Hippocampal formation (tissue), 2 donors: Measurements from ENCODE around the gene LYZL1.
"Not testable (repeated sequence)": the region's sequence is repeated elsewhere in the genome, so short reads cannot be mapped to it uniquely, and the experiment has no call there.

ENCODE experiments used
- DNase-seq, 2 donors: peaks; one replicate each; lab custom pipeline; 2025; lab: John Stamatoyannopoulos, UW

LYZL1 gene

GRCh38 chr10:29308142-29308541 lies 19.3 kb downstream of the LYZL1 start:
- not testable (repeated sequence) for DNase-seq

GRCh38 chr10:29309465-29309864 lies 20.6 kb downstream of the LYZL1 start:
- DNase-seq: no peak

DNA sequence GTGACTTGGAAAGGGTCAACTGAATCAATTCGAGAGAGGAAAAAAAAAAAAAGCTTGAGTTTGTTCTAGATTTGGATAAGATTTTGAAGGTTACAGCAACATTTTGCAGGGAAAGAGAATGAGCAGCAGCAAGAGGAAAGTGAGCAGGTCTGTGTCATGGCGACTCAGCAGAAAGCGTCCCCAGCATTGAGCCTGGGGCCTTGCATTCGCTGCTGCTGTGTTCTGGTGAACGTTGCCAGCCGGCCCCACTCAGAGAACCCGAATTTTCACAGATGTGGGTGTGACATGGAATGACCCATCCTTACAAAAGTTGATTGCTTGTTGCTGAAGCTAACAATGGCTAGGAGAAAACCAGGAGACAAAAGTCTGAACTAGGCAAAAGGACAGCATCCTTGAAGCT lies 21.6 kb downstream of the LYZL1 start:
- not testable (repeated sequence) for DNase-seq

GRCh38 chr10:29313071-29313470 lies 24.2 kb downstream of the LYZL1 start:
- DNase-seq: no peak

GRCh38 chr10:29314726-29315125 lies 25.9 kb downstream of the LYZL1 start:
- DNase-seq: no peak

- no peak for DNase-seq
Measured at GRCh38 chr10:29315814-29316213, 26.9 kb downstream of the LYZL1 start.

GRCh38 chr10:29316308-29317026 lies 27.6 kb downstream of the LYZL1 start:
- DNase-seq: no peak

DNA sequence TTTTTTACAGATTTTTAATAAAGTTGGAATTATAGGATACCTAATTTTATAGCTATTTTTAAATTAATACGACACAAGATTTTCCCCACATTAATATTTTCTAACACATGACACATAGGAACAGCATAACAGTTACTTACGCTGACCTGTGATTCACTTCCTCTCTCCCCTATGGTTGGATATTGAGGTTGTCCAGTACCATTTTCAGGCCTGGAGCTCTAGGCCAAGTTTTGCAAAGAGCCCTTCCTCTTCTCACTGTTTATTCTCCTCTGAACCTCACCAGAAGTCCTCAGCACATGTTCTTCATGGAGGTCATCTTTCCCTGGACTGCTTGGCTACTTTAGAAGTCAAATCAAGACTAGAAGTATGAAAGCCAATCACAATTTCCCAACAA lies 28.2 kb downstream of the LYZL1 start:
- DNase-seq: no peak

- no peak for DNase-seq
Measured at GRCh38 chr10:29317423-29318021, 28.7 kb downstream of the LYZL1 start.

GRCh38 chr10:29318141-29319071 lies 29.5 kb downstream of the LYZL1 start:
- DNase-seq: not testable (repeated sequence)

DNA sequence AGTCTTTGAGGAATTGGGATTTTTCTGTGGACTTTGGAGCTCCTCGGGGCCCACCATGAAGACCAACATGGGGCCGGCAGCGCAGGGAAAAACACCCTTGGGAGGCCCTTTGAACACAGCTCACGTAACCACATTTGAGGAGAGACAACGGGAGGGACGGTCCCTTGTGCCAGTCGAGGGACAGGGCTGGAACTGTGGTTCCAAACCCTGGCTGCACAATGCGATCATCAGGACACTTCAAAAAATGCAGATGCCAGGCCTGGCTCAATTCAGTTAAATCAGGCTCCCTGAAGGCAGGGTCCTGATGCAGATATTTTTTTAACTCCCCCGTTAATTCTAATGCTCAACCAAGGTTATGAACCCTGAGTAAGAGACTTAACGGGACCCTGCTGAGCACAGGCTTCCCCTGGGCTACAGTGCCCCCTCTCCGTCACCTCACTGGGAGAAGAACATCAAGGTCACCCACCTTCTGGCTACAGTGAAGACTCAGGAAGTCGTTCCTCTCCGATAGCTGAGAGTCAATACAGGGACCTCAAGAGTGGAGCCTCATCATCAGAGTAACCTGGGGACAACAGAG lies 30.4 kb downstream of the LYZL1 start:
- DNase-seq: no peak

DNA sequence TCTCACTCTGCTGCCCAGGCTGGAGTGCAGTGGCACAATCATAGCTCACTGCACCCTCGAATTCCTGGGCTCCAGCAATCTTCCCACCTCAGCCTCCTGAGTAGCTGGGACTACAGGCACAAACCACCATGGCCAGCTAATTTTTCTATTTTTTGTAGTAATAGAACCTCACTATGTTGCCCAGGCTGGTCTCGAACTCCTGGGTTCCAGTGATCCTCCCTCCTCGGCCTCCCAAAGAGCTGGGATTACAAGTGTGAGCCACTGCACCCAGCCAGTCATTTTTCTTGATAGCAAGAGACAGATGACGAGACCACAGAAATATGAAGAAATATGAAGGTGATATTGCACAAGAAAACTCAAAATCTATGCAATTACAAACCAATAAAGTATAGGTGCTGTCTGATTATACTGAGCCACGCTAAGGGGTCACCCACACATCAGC lies 31.8 kb downstream of the LYZL1 start:
- not testable (repeated sequence) for DNase-seq

DNA sequence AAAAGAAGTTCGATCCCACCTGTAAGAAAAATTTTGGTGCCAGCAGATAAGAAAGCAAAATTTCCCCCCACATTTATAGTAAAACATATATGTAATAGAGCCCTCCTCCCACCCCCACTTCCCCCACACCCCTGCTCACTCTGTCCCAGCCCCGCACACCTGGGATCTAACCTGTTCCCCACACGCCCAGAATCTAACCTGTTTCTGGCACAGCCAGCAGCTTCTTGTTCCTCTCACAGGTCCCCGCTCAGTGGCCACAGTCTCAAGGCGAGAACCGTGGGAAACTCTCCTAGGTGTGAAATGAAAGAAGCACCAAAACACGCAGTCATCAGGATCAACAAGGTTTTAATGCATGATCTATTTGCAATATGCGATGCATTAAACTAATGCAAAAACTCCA lies 32.8 kb downstream of the LYZL1 start:
- DNase-seq: no peak

DNA sequence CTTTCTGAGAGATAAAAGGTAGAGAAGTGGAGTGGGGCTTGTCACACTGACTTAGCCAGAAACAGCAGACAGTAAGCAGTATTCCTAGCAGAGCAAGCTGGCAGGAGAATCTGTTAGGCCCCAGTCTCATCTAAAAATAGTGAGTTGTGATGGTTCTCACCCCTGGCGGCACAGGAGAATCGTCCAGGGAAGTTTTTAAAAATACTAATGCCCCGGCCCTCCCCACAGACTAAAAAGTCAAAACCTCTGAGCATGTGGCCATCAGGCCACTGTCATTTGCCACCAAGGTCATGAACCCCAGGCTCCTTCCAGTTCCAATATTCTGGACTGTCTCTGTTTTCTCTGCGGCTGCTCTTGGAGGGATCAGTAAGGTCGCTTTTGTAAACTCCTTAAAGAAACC lies 34.0 kb downstream of the LYZL1 start:
- DNase-seq: no peak

DNA sequence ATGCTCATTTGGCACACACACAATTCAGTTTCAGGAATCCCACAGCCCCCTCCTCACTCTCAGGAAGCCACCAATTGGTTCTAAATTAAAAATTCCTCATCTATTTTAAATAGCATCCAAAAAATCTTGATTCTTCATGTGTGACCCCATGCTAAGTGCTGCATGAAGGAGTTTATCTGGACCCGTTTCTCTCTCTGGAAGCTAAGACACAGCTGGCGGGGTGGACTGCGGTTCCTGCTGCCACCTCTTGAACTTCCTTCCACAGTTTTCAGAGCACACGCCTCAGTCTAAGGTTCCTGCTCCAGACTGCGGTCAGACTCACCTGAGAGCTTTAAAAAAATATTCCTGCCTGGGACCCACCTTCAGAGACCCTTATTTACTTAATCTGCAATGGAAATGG lies 34.5 kb downstream of the LYZL1 start:
- DNase-seq: no peak

- DNase-seq: no peak
Measured at GRCh38 chr10:29324220-29324841, 35.5 kb downstream of the LYZL1 start.

GRCh38 chr10:29326299-29326698 lies 37.4 kb downstream of the LYZL1 start:
- DNase-seq: no peak

DNA sequence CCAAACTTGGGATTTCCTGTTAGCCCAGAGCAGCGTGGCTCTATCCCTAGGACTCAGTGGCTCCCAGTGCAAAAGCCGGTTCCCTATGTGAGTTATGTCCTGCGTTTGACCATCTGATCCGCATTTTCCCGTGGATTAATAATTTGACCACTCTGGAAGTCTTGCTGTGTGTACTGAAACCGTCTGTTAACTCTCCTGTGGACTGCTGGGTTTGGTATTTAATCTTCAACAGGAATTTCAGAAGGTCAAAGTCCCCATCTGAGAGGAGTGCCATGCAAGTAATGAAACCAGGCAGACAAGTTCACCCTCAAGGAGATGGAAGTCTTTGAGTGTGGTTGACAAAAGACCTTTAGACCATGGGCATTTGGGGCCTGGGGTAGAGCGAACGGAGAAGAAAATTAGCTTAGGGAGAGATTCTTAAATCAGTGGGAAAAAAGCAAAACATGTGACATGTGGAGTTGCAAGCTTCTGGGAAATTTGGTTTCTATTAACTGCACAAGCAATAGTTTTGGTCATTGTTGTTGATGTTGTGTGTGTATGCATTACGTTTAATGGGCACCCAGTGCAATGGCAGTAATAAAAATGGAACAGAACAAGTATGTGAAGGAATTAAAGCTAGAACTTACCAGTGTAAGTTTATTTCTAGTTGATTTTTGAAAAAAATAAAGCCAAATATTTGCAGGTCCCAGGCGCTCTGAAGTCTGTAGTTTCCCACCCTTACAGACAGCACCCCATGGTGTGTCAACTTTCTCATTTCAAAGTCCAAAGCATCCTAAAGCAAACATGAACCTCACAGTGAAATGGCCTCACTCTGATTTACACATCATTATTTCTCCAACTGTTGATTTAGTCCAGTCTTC lies 38.2 kb downstream of the LYZL1 start:
- DNase-seq: no peak

- DNase-seq: no peak
Measured at GRCh38 chr10:29327746-29328102, 38.9 kb downstream of the LYZL1 start.

GRCh38 chr10:29328983-29329382 lies 40.1 kb downstream of the LYZL1 start:
- DNase-seq: no peak

DNA sequence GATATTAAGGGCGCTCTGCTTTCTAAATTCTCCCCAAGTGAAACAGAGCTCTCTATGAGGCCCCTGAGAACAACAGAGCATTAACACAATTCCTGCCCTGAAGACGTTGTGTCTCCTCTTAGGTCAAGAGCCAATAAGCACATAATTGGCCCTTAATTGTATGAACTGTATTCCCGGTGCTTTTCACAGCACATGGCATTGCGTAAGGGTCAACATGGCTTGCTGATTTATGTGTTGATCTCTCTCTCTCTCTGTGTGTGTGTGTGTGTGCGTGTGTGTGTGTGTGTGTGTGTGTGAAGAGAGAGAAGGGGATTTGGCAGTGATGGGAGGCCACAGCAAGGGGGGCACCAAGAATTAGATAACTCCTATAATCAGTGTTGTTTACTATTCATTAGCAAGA lies 40.5 kb downstream of the LYZL1 start:
- no peak for DNase-seq
